K562 (cell line): ENCODE data around the gene SPAG16. TPM values are rescaled to one million over a fixed set of nuclear protein-coding genes. Genes with fewer than 3 reads are reported as not detected.

Source experiments
- ATAC-seq: fragments of 200-7000 bp; cut with Tn5 transposase; 3 replicates; pipeline ENCODE4 v1.9.1; 2020; ENCODE audit warnings: moderate library complexity
- BruUV-seq: library from RNA; stranded (reverse); fragments of 400-500 nt; replicated peaks from 2 replicates; lab custom pipeline; 2021; lab: Mats Ljungman, UMichigan
- CTCF ChIA-PET: fragments of 300-600 bp; formaldehyde crosslinking; extraction: SDS; loops from one replicate; lab custom pipeline; 2021; ENCODE audit warnings: low intra/inter-chr PET ratio; lab: Yijun Ruan, JAX
- POLR2A ChIA-PET: fragments of 300-600, 350-650 bp; sonication (Branson Sonifier 250); formaldehyde crosslinking; extraction: SDS; loops from one replicate; lab custom pipeline; 2021; ENCODE audit warnings: antibody characterized with exemption, inconsistent platforms; lab: Yijun Ruan, JAX
- DNase-seq, 4 experiments: peaks; one replicate each; pipeline versions ENCODE4 v3.0.0 to v3.0.0-alpha.2; 2011 to 2018; ENCODE audit warnings: low spot score in 3 of 4, mixed read lengths in 3 of 4; ENCODE audit errors: extremely low read depth in 1 of 4
- FAIRE-seq: peaks from 2 replicates; lab custom pipeline; 2011; peaks lifted over from hg19 to GRCh38; lab: Jason Lieb, UNC
- H2AFZ ChIP-seq: 2 replicates; pipeline ENCODE4 v1.6.0; 2011; ENCODE audit warnings: low read depth, low read length, control low read depth, inconsistent platforms
- H3K27ac ChIP-seq: fragments of 200-600 bp; 3 replicates; pipeline ENCODE4 v1.8.0; 2011; ENCODE audit warnings: low read depth, mild to moderate bottlenecking, control low read depth, inconsistent platforms, low read length, moderate library complexity, mixed read lengths; ENCODE audit errors: extremely low read depth
- H3K27me3 ChIP-seq, 2 experiments: fragments of 300-600 bp in 1 of 2; 2 replicates in 1 of 2; 3 replicates in 1 of 2; pipeline versions ENCODE4 v1.6.0 to v1.8.0; 2011; ENCODE audit warnings: inconsistent platforms in 2 of 2, low read length in 2 of 2, mild to moderate bottlenecking in 1 of 2, mixed read lengths in 1 of 2, moderate library complexity in 1 of 2; ENCODE audit not compliant: control insufficient read depth in 2 of 2, insufficient read depth in 2 of 2
- H3K36me3 ChIP-seq: fragments of 300-600 bp; 3 replicates; pipeline ENCODE4 v1.8.0; 2011; ENCODE audit warnings: mild to moderate bottlenecking, low read length, inconsistent platforms; ENCODE audit not compliant: control insufficient read depth, insufficient read depth
- H3K4me1 ChIP-seq, 2 experiments: fragments of 200-600 bp in 1 of 2; replicated peaks in 1 of 2; 2 replicates in 1 of 2; 3 replicates in 1 of 2; pipeline versions ENCODE4 v1.5.1 to v1.8.0; 2011; ENCODE audit warnings: inconsistent platforms in 2 of 2, low read length in 2 of 2, mild to moderate bottlenecking in 1 of 2, mixed read lengths in 1 of 2, moderate library complexity in 1 of 2; ENCODE audit not compliant: control insufficient read depth in 2 of 2, insufficient read depth in 2 of 2
- H3K4me2 ChIP-seq: 2 replicates; pipeline ENCODE4 v1.6.1; 2011; ENCODE audit warnings: low read length, control low read depth, inconsistent platforms, mixed read lengths; ENCODE audit not compliant: insufficient read depth
- H3K4me3 ChIP-seq: fragments of 200-600 bp; sonication (generic), shearing (Covaris generic); 2 replicates; pipeline ENCODE4 v1.5.1; 2016; ENCODE audit warnings: control low read depth, inconsistent platforms
- H3K79me2 ChIP-seq: fragments of 200-600 bp; 3 replicates; pipeline ENCODE4 v1.8.0; 2011; ENCODE audit warnings: low read length, inconsistent platforms; ENCODE audit not compliant: control insufficient read depth, insufficient read depth
- H3K9ac ChIP-seq, 2 experiments: 2 replicates each; pipeline versions ENCODE4 v1.6.0 to v1.6.1; 2011; ENCODE audit warnings: low read depth in 2 of 2, low read length in 2 of 2, control low read depth in 1 of 2, inconsistent platforms in 1 of 2, mild to moderate bottlenecking in 1 of 2, mixed read lengths in 1 of 2; ENCODE audit not compliant: insufficient read depth in 1 of 2
- H3K9me1 ChIP-seq: one replicate; pipeline ENCODE4 v1.6.0; 2011; ENCODE audit warnings: inconsistent platforms, mild to moderate bottlenecking, low read length, moderate library complexity; ENCODE audit not compliant: control insufficient read depth, insufficient read depth
- H3K9me3 ChIP-seq: replicated peaks from 2 replicates; pipeline ENCODE4 v1.5.1; 2011; ENCODE audit warnings: low read depth, low read length, inconsistent platforms; ENCODE audit not compliant: control insufficient read depth, insufficient read depth
- H4K20me1 ChIP-seq: replicated peaks from 2 replicates; pipeline ENCODE4 v1.6.1; 2011; ENCODE audit warnings: low read length, inconsistent platforms, mixed read lengths; ENCODE audit not compliant: control insufficient read depth, insufficient read depth
- JUN ChIP-seq, 2 experiments: sonication (generic) in 1 of 2; formaldehyde crosslinking in 1 of 2; IDR thresholded peaks; 2 replicates each; pipeline versions ENCODE4 v1.6.1 to v1.8.0; 2012 to 2022; ENCODE audit warnings: borderline replicate concordance in 2 of 2, mild to moderate bottlenecking in 2 of 2, improper control_type of control experiment in 1 of 2, low read depth in 1 of 2, low read length in 1 of 2, missing genetic modification reagents in 1 of 2
- MYNN ChIP-seq, 2 experiments: sonication (generic); formaldehyde crosslinking in 1 of 2; IDR thresholded peaks; 2 replicates each; pipeline versions ENCODE4 v1.5.0 to v1.6.1; 2016 to 2020; ENCODE audit warnings: antibody characterized with exemption in 1 of 2, missing genetic modification reagents in 1 of 2
- NCOA1 ChIP-seq: fragments of 450-650 bp; IDR thresholded peaks from 2 replicates; pipeline ENCODE4 v1.6.1; 2016; ENCODE audit warnings: low read depth
- WGBS: fragments of 100-300 bp; shearing (Covaris generic); methylation state at CpG from one replicate; pipeline ENCODE4 v1.1.6; 2016; ENCODE audit warnings: low coverage, mixed read lengths; ENCODE audit not compliant: insufficient coverage; ENCODE audit errors: missing lambda C conversion rate; 5-methylcytosine and 5-hydroxymethylcytosine counted together
- in situ Hi-C: fragments of 300-500 bp; cut with MboI; formaldehyde crosslinking; loops from 4 replicates; pipeline ENCODE4 v1.15.0; 2018; ENCODE audit warnings: inconsistent platforms, mixed read lengths
- intact Hi-C: fragments of 100-400 bp; cut with micrococcal nuclease; formaldehyde crosslinking; loops from 2 replicates; pipeline ENCODE4 v1.14.2; 2022
- polyA plus RNA-seq, 8 experiments: library from polyadenylated mRNA; depleted of rRNA in 4 of 8; stranded (reverse) in 5 of 8; unstranded in 3 of 8; fragments of >200 nt; fragmentation: Nextera tagmentation in 2 of 8; fragmentation: Illumina TruSeq in 1 of 8; extraction: Ambion mirVana in 2 of 8; extraction: Trizol in 1 of 8; gene quantifications; 2 replicates each; pipeline versions ENCODE4 v1.2.1 to v1.2.3, GENCODE V29; 2011 to 2014; ENCODE audit warnings: inconsistent platforms in 1 of 8, missing spikeins in 1 of 8
- total RNA-seq, 7 experiments: library from RNA; depleted of rRNA in 6 of 7; stranded (reverse); fragments of >200 nt in 6 of 7; fragmentation: Illumina TruSeq in 2 of 7; extraction: Trizol in 2 of 7; gene quantifications; 2 replicates each; pipeline versions ENCODE4 v1.2.1 to v1.2.3, GENCODE V29; 2011 to 2021; ENCODE audit warnings: low replicate concordance in 1 of 7
- TF ChIP-seq, protein P1 (sequence below): IDR thresholded peaks from 2 replicates; pipeline ENCODE4 v1.6.1; 2011; ENCODE audit warnings: borderline replicate concordance, low read depth, mild to moderate bottlenecking, moderate library complexity, low read length; ENCODE audit not compliant: insufficient read depth, poor library complexity, severe bottlenecking
- TF ChIP-seq, protein P2 (sequence below): fragments of 150-350 bp; IDR thresholded peaks from 2 replicates; pipeline ENCODE4 v1.6.1; 2014; ENCODE audit warnings: low read depth, mild to moderate bottlenecking, low read length, borderline replicate concordance
- TF ChIP-seq, protein P3 (sequence below): fragments of 450-650 bp; formaldehyde crosslinking; IDR thresholded peaks from 2 replicates; pipeline ENCODE4 v1.4.0; 2020; ENCODE audit warnings: mild to moderate bottlenecking, moderate library complexity
- TF ChIP-seq, protein P4 (sequence below): fragments of 450-650 bp; IDR thresholded peaks from 2 replicates; pipeline ENCODE4 v1.7.0; 2016; ENCODE audit warnings: borderline replicate concordance

Gene SPAG16
- total and polyA plus RNA-seq, 9 of the 15 experiments (the other 6 are each of a cell fraction or from before 2014, with no cell fraction given), result 0.98 to 5.9 (median 3.5) TPM

DNA sequence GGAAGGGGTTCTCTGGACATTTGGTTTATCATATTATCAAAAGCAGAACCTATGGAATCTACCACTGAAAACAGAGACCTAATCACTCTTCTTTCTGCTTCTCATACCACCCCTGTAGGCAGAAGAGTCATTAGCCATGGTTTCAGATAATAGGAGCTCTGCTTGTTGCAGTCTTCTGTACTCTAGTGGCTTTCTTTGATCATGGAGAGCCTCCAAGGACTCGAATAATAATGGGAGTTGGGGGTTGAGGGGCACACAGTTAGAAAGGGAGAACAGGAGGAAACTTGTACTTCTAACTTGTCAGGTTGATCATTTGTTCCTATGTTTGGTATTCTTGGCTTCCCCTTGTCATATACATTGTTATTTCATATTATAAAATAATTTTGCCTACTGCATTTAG, 1074.2 kb downstream of the SPAG16 start:
- Histone ChIP-seq H3K4me2 (no peak overlapping the region), H3K27me3 (no peaks in the 10 kb centered on the region), H3K4me1 (no peaks in the 10 kb centered on the region), H3K4me3 (no peak overlapping the region), H3K27ac (no peak overlapping the region), H3K9ac (no peak overlapping the region), H3K36me3 (no peaks in the 10 kb centered on the region), H3K9me1 (no peaks in the 10 kb centered on the region)
- FAIRE-seq, result no peak
- WGBS, result 10% methylated on average over 1 of the region's 1 CpG
- CTCF ChIA-PET, result no interaction called here
- no peak for TF ChIP-seq JUN (IDR thresholded peaks at IDR 0.05; ENCODE audit: borderline replicate concordance, low read depth, low read length)
- TF ChIP-seq JUN (CRISPR knock-in tag; IDR thresholded peaks at IDR 0.05; ENCODE audit: borderline replicate concordance), result no peak
- TF ChIP-seq MYNN (IDR thresholded peaks at IDR 0.05), result no peak
- no peak for TF ChIP-seq MYNN (CRISPR knock-in tag; IDR thresholded peaks at IDR 0.05)
- TF ChIP-seq, protein P1, sequence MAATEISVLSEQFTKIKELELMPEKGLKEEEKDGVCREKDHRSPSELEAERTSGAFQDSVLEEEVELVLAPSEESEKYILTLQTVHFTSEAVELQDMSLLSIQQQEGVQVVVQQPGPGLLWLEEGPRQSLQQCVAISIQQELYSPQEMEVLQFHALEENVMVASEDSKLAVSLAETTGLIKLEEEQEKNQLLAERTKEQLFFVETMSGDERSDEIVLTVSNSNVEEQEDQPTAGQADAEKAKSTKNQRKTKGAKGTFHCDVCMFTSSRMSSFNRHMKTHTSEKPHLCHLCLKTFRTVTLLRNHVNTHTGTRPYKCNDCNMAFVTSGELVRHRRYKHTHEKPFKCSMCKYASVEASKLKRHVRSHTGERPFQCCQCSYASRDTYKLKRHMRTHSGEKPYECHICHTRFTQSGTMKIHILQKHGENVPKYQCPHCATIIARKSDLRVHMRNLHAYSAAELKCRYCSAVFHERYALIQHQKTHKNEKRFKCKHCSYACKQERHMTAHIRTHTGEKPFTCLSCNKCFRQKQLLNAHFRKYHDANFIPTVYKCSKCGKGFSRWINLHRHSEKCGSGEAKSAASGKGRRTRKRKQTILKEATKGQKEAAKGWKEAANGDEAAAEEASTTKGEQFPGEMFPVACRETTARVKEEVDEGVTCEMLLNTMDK, result no peak
- TF ChIP-seq, protein P2, sequence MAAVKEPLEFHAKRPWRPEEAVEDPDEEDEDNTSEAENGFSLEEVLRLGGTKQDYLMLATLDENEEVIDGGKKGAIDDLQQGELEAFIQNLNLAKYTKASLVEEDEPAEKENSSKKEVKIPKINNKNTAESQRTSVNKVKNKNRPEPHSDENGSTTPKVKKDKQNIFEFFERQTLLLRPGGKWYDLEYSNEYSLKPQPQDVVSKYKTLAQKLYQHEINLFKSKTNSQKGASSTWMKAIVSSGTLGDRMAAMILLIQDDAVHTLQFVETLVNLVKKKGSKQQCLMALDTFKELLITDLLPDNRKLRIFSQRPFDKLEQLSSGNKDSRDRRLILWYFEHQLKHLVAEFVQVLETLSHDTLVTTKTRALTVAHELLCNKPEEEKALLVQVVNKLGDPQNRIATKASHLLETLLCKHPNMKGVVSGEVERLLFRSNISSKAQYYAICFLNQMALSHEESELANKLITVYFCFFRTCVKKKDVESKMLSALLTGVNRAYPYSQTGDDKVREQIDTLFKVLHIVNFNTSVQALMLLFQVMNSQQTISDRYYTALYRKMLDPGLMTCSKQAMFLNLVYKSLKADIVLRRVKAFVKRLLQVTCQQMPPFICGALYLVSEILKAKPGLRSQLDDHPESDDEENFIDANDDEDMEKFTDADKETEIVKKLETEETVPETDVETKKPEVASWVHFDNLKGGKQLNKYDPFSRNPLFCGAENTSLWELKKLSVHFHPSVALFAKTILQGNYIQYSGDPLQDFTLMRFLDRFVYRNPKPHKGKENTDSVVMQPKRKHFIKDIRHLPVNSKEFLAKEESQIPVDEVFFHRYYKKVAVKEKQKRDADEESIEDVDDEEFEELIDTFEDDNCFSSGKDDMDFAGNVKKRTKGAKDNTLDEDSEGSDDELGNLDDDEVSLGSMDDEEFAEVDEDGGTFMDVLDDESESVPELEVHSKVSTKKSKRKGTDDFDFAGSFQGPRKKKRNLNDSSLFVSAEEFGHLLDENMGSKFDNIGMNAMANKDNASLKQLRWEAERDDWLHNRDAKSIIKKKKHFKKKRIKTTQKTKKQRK, result no peak
- TF ChIP-seq, protein P3, sequence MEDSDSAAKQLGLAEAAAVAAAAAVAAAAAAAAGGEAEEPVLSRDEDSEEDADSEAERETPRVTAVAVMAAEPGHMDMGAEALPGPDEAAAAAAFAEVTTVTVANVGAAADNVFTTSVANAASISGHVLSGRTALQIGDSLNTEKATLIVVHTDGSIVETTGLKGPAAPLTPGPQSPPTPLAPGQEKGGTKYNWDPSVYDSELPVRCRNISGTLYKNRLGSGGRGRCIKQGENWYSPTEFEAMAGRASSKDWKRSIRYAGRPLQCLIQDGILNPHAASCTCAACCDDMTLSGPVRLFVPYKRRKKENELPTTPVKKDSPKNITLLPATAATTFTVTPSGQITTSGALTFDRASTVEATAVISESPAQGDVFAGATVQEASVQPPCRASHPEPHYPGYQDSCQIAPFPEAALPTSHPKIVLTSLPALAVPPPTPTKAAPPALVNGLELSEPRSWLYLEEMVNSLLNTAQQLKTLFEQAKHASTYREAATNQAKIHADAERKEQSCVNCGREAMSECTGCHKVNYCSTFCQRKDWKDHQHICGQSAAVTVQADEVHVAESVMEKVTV (CRISPR knock-in tag), result no peak
- TF ChIP-seq, protein P4, sequence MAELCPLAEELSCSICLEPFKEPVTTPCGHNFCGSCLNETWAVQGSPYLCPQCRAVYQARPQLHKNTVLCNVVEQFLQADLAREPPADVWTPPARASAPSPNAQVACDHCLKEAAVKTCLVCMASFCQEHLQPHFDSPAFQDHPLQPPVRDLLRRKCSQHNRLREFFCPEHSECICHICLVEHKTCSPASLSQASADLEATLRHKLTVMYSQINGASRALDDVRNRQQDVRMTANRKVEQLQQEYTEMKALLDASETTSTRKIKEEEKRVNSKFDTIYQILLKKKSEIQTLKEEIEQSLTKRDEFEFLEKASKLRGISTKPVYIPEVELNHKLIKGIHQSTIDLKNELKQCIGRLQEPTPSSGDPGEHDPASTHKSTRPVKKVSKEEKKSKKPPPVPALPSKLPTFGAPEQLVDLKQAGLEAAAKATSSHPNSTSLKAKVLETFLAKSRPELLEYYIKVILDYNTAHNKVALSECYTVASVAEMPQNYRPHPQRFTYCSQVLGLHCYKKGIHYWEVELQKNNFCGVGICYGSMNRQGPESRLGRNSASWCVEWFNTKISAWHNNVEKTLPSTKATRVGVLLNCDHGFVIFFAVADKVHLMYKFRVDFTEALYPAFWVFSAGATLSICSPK, result no peak
- TF ChIP-seq NCOA1, result no peak
- TF ChIP-seq, all 486 proteins: peak for 0
- ATAC-seq, result no peak
- Histone ChIP-seq H2AFZ (no peak overlapping the region), H3K79me2 (no peaks in the 10 kb centered on the region), H4K20me1 (no peaks in the 10 kb centered on the region), H3K9me3 (no peaks in the 10 kb centered on the region)
- intact Hi-C loops (no loop called here), in situ Hi-C loops (no loop called here)
- POLR2A ChIA-PET, result no interaction called here
- no TSS peak for BruUV-seq
- no peak for DNase-seq
